HepG2 (cell line): Measurements from ENCODE around the gene MREG.

Experiments
- DNMT3B ChIP-seq: conservative IDR thresholded peaks from 2 replicates; pipeline ENCODE4 v1.6.1; 2016; ENCODE audit warnings: missing biosample characterization, control low read depth
- ERF ChIP-seq: IDR thresholded peaks from 2 replicates; pipeline ENCODE4 v1.6.1; 2018; ENCODE audit warnings: missing biosample characterization, missing genetic modification reagents
- MTA3 ChIP-seq: sonication (generic); formaldehyde crosslinking; IDR thresholded peaks from 2 replicates; pipeline ENCODE4 v1.4.0; 2020; ENCODE audit warnings: missing genetic modification reagents
- POLR2AphosphoS2 ChIP-seq: IDR thresholded peaks from 2 replicates; pipeline ENCODE4 v1.6.1; 2011; ENCODE audit warnings: low read depth, low read length, improper control_type of control experiment

- TF ChIP-seq POLR2AphosphoS2, result no peak
- TF ChIP-seq ERF (CRISPR knock-in tag), result no peak
- TF ChIP-seq DNMT3B (CRISPR knock-in tag), result no peak
- no peak for TF ChIP-seq MTA3
These were observed 65.3 kb downstream of the MREG start for GRCh38 chr2:215948051-215948450.
